A549 treated with CpdA at 1 μM for 4 hours (cell line): ENCODE data around the gene LUZP1. TPM values are rescaled to one million over a fixed set of nuclear protein-coding genes. Genes with fewer than 3 reads are reported as not detected.

Experiments used
- total RNA-seq: library from RNA; stranded (reverse); fragments of 200-300 nt; extraction: Qiagen RNA extraction; gene quantifications from 5 replicates; pipeline ENCODE4 v1.2.3, GENCODE V29; 2022; ENCODE audit warnings: low read depth

LUZP1 gene
- total RNA-seq = 18.6 to 25.9 TPM (median 21.2 TPM) in 5 replicates

DNA sequence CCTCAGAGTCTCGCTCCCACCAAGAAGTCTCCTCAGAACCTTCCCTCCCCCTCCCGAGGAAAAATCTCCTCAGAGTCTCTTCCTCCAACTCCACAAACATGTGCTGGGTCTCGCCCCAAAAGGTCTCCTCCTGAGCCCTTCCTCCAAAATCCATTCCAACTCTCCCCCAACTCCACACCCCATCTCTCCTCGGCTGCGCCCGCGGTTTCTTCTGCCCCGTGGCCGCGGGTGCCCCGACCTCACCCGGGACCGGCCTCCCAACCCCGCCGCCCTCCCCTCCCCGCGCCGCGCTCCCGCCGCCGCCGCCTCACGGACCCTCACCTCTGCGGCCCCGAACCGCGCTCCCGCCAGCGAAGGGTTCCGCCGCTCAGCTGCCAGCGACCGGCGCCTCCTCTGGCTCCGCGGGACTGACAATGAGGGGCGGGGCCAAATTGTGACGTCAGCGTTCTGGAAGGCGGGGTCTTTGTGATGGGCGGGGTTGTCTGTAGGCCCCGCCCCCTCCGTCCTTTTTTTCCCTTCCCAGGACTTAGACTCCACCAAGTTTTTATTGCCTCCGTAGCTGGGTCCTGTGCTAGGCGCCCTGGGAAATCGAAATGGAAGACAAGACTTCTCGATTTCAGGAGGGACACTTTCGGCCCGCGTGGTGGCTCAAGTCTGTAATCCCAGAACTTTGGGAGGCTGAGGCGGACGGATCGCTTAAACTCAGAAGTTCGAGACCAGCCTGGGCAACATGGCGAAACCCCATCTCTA, at the start of gene LUZP1:
Gene LUZP1, minus strand, starts transcription at position 412 of the 750 bp plus-strand sequence.

DNA sequence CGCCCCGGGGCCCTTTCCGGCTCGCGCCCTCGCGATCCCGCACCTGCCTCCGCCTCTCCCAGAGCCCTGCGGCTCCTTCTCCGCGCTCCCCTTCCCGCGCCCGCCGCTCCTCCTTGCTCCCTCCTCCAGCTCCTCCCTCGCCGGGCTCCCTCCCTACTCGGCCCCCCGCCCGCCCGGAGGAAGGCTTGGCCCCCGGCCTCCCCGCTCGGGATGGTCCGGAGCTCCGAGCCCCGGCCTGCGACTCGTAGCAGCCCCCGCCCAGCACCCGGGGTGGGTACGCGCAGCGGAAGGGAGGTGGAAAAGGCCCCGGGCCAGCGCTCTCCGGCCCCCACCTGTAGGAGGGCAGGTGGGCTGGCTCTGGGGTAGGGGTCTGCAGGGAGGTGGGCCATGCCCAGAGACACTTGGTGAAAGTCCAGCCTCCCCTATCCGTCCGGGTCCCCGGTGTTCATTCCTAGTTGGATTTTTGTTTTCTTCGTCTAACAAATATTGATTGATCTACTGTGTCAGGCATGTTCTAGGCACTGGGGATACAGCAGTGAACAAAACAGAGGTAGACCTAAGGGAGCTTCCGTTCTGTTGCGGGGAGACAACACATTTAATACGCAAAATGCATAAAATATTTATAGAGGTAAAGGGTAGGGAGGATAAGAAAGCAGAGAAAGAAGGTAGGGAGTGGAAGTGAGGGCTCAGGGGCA, 48.9 kb upstream of the LUZP1 start, which contains the start of gene HTR1D:
Gene HTR1D, minus strand, starts transcription at position 82 of the 695 bp plus-strand sequence. CDS start 23,283 bp downstream, outside the sequence.

Other genes with a start within 250 kb of the LUZP1 start
- not detected in 5 replicates for gene LACTBL1, start 196.0 kb downstream of the LUZP1 start, total RNA-seq
- 0.13 TPM in 1 of 5 replicates, not detected in the others for gene TEX46, start 153.0 kb downstream of the LUZP1 start, total RNA-seq
- gene KDM1A, start 149.4 kb downstream of the LUZP1 start, total RNA-seq = 71.2 to 80.4 TPM (median 79.0 TPM) in 5 replicates
- gene HTR1D, start 48.6 kb upstream of the LUZP1 start, total RNA-seq = 10.1 to 13.5 TPM (median 11.0 TPM) in 5 replicates
- 154 to 221 TPM (median 170 TPM) in 5 replicates for gene HNRNPR, start 175.4 kb upstream of the LUZP1 start, total RNA-seq
- 5.1 to 6.2 TPM (median 5.4 TPM) in 5 replicates for gene ZNF436, start 201.0 kb upstream of the LUZP1 start, total RNA-seq